Mesothelial cell of epicardium (in vitro differentiated cells): ENCODE measurements around the gene MMP23B. TPM values are rescaled to one million over a fixed set of nuclear protein-coding genes. Genes with fewer than 3 reads are reported as not detected.

Experiments
- DNase-seq, 2 experiments: peaks; one replicate each; pipeline ENCODE4 v3.0.0; 2021; ENCODE audit warnings: low spot score in 2 of 2; ENCODE audit not compliant: unreplicated experiment in 2 of 2
- H3K27ac Mint-ChIP-seq: 2 replicates; pipeline ENCODE4 v1.8.0; 2021; ENCODE audit warnings: mixed read lengths
- H3K27me3 Mint-ChIP-seq: 2 replicates; pipeline ENCODE4 v1.8.0; 2021; ENCODE audit warnings: low read depth, mixed read lengths
- H3K36me3 Mint-ChIP-seq: 2 replicates; pipeline ENCODE4 v1.8.0; 2021; ENCODE audit warnings: mixed read lengths
- H3K4me1 Mint-ChIP-seq: 2 replicates; pipeline ENCODE4 v1.8.0; 2021; ENCODE audit warnings: mixed read lengths
- H3K4me3 Mint-ChIP-seq: 2 replicates; pipeline ENCODE4 v1.8.0; 2021; ENCODE audit warnings: mild to moderate bottlenecking, moderate library complexity, mixed read lengths
- H3K9me3 Mint-ChIP-seq: 2 replicates; pipeline ENCODE4 v1.8.0; 2021; ENCODE audit warnings: mixed read lengths
- total RNA-seq: library from RNA; stranded (reverse); gene quantifications from 3 replicates; pipeline ENCODE4 v1.2.1, GENCODE V29; 2021
- TF ChIP-seq, protein P1 (sequence below): fragments of 200-600 bp; sonication (generic); IDR thresholded peaks from one replicate; pipeline ENCODE4 v1.5.0; 2021; ENCODE audit warnings: antibody characterized with exemption; ENCODE audit not compliant: unreplicated experiment

The MMP23B gene
- total RNA-seq, 1 donor from 2014 or later = 63.8 TPM

DNA sequence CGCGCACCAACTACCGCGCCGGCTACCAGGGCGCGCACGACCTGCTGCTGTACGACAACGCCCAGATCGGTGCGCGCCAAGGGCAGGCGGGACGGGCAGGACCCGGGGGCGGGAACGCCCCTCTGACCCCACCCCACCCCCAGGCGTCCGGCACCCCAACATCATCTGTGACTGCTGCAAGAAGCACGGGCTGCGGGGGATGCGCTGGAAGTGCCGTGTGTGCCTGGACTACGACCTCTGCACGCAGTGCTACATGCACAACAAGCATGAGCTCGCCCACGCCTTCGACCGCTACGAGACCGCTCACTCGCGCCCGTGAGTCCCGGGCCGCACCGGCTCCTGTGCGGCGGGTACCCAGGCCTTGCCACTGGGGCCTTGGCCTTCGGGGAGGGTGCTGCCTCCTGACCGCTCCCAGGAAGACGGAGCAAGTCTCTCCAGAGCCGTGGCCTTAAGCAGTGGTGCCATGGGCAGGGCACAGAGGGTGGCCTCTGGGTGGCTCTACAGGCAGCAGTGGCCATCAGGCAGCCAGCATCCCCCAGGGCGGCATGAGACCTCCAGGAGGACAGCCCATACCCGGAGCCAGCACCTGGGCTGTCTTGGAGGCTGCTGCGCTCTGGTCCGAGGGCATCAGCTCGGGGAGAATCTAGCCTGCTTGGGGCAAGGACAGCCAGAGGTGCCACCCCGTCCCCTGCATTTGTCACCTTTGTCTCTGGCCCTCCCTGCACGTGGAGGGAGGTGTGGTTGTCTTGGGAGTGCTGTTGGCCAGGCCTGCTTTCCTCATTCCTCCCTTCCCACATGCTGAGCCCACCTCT is 8.1 kb upstream of the MMP23B start:
- H3K4me1 Mint-ChIP-seq = peaks cover 6% of the 10 kb centered on the region

DNA sequence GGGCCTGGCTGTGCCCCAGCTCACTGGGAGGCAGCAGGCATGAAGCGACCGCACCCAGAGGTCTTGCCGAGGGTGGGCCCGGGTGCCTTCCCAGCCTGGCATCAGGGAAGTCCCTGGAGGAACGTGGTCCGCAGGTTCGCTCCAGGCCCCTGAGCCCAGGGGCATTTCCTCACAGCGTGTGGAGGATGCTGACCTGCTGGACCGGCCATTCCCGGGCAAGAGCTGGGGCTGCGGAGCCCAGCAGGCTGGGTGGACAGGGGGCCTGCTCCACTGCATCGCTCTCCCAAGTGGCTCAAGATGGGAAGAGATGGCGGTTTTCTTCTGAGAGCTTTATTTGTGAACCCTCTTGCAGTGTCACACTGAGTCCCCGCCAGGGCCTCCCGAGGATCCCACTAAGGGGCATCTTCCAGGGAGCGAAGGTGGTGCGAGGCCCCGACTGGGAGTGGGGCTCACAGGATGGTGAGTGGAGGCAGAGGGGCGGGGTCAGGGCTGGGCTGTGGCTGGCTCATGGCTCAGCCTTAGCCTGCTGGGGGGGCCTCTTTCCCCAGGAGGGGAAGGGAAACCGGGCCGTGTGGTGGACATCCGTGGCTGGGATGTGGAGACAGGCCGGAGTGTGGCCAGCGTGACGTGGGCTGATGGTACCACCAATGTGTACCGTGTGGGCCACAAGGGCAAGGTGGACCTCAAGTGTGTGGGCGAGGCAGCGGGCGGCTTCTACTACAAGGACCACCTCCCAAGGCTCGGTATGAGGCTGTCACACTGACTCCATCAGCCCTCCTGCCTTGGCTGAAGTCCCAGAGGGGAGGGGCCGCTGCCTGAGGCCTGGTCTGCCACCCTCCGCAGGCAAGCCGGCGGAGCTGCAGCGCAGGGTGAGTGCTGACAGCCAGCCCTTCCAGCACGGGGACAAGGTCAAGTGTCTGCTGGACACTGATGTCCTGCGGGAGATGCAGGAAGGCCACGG is 7.2 kb upstream of the MMP23B start:
- no peaks in the 10 kb centered on the region for H3K9me3 Mint-ChIP-seq
- TF ChIP-seq, protein P1, sequence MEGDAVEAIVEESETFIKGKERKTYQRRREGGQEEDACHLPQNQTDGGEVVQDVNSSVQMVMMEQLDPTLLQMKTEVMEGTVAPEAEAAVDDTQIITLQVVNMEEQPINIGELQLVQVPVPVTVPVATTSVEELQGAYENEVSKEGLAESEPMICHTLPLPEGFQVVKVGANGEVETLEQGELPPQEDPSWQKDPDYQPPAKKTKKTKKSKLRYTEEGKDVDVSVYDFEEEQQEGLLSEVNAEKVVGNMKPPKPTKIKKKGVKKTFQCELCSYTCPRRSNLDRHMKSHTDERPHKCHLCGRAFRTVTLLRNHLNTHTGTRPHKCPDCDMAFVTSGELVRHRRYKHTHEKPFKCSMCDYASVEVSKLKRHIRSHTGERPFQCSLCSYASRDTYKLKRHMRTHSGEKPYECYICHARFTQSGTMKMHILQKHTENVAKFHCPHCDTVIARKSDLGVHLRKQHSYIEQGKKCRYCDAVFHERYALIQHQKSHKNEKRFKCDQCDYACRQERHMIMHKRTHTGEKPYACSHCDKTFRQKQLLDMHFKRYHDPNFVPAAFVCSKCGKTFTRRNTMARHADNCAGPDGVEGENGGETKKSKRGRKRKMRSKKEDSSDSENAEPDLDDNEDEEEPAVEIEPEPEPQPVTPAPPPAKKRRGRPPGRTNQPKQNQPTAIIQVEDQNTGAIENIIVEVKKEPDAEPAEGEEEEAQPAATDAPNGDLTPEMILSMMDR = no peak
- H3K27me3 Mint-ChIP-seq = no peaks in the 10 kb centered on the region
- no peaks in the 10 kb centered on the region for H3K36me3 Mint-ChIP-seq
- peaks cover 6% of the 10 kb centered on the region for H3K4me1 Mint-ChIP-seq
- H3K4me3 Mint-ChIP-seq = no peak overlapping the region
- H3K27ac Mint-ChIP-seq = no peak overlapping the region
- peak in 1 of 2 experiments; percentile 41 for DNase-seq

More for the DNA sequence above, 8.1 kb upstream of the MMP23B start:
- DNase-seq = no peak
- no peak overlapping the region for H3K4me3 Mint-ChIP-seq
- peaks cover under 1% of the 10 kb centered on the region for H3K36me3 Mint-ChIP-seq
- TF ChIP-seq, protein P1 = no peak
- no peaks in the 10 kb centered on the region for H3K9me3 Mint-ChIP-seq
- no peak overlapping the region for H3K27ac Mint-ChIP-seq
- no peaks in the 10 kb centered on the region for H3K27me3 Mint-ChIP-seq

DNA sequence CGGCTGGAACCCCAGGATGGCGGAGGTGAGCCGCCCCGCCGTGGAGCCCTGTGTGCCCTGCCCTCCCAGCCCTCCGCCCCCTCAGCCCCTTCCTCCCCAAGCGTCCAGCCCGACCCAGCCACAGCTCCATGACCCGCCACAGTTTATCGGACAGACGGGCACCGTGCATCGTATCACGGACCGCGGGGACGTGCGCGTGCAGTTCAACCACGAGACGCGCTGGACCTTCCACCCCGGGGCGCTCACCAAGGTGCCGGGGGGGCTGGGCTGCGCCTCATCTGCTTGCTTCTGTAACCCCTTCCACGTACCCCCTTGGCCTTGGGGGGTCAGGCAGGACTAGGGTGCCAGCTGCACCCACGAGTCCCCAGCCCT is 6.6 kb upstream of the MMP23B start:
- no peak for DNase-seq
- H3K4me3 Mint-ChIP-seq = no peak overlapping the region
- peaks cover 8% of the 10 kb centered on the region for H3K4me1 Mint-ChIP-seq
- no peak overlapping the region for H3K27ac Mint-ChIP-seq
- no peaks in the 10 kb centered on the region for H3K36me3 Mint-ChIP-seq
- TF ChIP-seq, protein P1 = no peak
- peaks cover 3% of the 10 kb centered on the region for H3K27me3 Mint-ChIP-seq
- no peaks in the 10 kb centered on the region for H3K9me3 Mint-ChIP-seq

DNA sequence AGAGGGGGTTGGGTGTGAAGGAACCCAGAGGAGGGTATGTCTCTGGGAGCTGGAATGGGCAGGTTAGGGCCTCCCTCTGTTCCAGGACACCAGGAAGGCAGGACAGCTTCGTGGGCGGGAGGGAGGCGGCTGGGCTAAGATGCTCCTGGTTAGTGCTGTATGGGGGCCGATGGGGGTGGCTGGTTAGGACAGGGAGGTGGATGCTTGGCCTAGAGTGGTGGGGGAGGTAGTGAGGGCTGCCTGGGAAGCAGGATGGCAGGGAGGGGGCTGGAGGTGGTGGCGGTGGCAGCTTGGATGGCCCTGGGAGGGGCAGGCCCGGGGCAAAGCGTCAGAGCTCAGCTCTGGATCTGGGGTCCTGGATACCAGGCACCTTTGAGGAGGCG is 6.2 kb upstream of the MMP23B start:
- no peaks in the 10 kb centered on the region for H3K36me3 Mint-ChIP-seq
- H3K27me3 Mint-ChIP-seq = peaks cover 3% of the 10 kb centered on the region
- H3K9me3 Mint-ChIP-seq = no peaks in the 10 kb centered on the region
- TF ChIP-seq, protein P1 = no peak
- peaks cover 8% of the 10 kb centered on the region for H3K4me1 Mint-ChIP-seq
- no peak overlapping the region for H3K27ac Mint-ChIP-seq
- no peak for DNase-seq
- no peak overlapping the region for H3K4me3 Mint-ChIP-seq

DNA sequence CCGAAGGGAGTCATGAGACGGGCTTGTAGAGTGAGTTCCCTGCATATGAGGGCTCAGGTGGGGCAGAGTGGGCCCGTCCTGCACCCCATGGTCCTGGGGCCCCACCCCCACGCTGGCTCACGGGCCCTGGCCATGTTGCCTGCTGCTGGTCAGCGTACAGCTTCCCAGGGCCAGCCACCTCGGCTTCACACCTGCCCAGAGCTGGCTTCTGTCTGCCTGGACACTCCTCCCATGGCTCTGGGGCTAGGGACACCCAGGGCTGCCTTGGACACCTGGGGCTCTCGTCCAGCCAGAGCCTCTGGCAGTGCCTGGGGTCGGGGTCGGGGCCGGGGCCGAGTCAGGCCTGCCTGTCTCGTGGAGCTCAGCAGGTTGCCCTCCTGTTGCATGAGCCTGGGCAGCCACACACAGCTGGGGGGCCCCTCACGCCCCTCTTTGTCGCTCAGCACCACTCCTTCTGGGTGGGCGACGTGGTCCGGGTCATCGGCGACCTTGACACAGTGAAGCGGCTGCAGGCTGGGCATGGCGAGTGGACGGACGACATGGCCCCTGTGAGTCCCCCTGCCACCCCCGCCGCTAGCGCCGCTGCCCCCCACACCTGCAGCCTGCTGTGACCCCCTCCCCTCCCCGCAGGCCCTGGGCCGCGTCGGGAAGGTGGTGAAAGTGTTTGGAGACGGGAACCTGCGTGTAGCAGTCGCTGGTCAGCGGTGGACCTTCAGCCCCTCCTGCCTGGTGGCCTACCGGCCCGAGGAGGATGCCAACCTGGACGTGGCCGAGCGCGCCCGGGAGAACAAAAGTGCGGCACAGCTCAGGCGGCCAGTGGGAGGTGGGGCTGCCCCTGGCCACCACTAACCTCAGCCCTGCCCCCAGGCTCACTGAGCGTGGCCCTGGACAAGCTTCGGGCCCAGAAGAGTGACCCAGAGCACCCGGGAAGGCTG is 5.5 kb upstream of the MMP23B start:
- Mint-ChIP-seq H3K27ac (no peak overlapping the region), H3K4me3 (no peak overlapping the region), H3K4me1 (peaks cover 8% of the 10 kb centered on the region), H3K27me3 (peaks cover 5% of the 10 kb centered on the region), H3K36me3 (no peaks in the 10 kb centered on the region), H3K9me3 (no peaks in the 10 kb centered on the region)
- DNase-seq = no peak
- TF ChIP-seq, protein P1 = no peak
